DLD1 (cell line): ENCODE data around the gene PPP1R14B.

Experiments
- in situ Hi-C: cut with HindIII; loops from 2 replicates; pipeline ENCODE4 v1.10.0; 2017; ENCODE audit warnings: low sequenced_read_pairs

The PPP1R14B gene

DNA sequence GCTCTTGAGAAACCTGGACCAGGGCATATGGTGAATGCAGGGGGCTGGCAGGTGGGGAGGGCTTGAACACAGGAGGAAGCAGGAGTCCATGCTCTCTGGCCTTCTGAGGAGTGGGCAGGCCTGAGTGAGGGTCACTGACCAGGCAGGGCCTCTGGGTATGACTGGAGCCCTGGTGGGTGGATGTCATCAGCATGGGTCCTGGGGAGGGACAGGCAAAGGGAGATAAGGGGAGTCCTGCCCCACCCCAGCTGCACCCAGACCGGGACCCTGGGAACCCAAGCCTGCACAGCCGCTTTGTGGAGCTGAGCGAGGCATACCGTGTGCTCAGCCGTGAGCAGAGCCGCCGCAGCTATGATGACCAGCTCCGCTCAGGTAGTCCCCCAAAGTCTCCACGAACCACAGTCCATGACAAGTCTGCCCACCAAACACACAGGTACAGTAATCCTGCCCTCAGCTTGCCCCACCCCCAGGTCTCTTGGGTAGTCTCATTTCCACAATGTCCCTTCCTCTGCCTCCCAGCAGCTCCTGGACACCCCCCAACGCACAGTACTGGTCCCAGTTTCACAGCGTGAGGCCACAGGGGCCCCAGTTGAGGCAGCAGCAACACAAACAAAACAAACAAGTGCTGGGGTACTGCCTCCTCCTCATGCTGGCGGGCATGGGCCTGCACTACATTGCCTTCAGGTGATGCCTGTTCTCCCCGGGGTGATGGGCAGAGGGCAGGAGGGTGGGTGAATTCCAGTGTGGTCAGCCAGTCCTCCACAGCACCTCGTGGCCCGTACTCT is 14.4 kb downstream of the PPP1R14B start:
- in situ Hi-C loops: no loop called here

DNA sequence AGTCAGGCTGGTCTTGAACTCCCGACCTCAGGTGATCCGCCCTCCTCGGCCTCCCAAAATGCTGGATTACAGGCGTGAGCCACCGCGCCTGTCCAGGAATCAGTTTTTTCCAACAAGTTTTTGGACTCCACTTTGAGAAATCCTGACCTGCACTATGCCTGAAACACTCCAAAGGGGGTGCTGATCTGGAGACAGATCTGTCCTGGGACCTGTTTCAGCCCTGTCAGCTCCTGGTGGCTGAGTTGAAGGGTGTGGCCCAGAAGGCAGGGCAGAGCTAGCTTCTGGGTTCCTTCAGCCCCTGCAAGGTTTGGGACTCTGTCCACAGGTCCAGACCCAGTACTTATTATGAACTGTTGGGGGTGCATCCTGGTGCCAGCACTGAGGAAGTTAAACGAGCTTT is 15.2 kb downstream of the PPP1R14B start:
- in situ Hi-C loops: no loop called here

DNA sequence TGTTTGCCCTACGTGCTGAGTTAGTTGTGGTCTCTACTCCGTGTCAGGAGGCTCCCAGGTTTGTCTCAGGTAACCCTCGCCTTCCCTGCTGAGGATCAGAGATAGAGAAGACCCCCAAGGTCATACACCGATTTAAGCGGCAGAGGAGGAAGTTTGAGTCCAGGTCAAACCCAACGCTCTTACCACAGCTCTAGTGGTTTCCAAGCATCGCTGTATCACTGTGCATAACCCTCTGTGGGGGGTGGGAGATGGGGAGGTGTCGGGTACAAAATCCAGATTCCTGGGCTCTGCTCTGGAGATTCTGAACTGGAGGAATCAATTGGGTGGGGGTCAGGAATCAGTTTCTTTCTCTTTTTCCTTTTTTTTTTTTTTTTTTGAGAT is 15.8 kb downstream of the PPP1R14B start:
- in situ Hi-C loops: no loop called here

DNA sequence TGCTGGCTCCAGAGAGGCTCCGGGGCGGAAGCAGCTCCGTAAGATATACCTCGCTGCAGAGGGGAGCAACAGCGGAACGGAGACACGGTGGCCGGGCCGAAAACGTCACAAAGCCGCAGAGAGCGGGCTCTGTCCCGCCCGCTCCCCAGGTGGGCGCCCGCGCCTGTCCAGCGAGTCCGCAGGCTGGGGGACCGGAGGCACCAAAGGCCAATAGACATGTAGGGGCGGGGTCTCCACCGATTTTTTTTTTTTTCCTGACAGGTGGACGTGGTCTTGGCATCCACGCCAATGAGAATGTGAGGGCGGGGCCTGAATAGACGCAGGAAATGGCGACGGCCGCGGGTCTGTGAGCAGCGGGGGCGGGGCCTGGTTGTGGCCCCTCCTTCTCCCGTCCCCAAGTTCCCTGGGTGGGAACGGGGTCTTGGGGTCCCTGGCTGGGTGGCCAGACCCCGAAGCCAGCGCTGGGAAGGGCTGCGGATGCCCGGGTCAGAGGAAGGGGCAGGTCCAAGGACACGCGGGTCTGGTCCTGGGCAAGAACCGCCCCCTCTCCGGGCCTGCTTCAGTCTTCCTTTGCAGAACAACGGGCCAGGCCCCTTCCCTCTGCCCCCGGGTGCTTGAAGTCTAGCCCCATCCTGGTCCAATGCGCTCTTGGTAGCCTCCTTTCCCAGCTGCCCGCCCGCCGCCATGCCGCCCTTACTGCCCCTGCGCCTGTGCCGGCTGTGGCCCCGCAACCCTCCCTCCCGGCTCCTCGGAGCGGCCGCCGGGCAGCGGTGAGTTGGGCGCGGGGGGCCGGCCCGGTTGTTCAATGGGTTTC is 16.4 kb downstream of the PPP1R14B start, which contains the start of gene DNAJC4:
TSS of gene DNAJC4 (plus strand) at position 378 of the 814 bp plus-strand sequence. CDS start at position 685, 307 bp downstream.
- in situ Hi-C loops: no loop called here

DNA sequence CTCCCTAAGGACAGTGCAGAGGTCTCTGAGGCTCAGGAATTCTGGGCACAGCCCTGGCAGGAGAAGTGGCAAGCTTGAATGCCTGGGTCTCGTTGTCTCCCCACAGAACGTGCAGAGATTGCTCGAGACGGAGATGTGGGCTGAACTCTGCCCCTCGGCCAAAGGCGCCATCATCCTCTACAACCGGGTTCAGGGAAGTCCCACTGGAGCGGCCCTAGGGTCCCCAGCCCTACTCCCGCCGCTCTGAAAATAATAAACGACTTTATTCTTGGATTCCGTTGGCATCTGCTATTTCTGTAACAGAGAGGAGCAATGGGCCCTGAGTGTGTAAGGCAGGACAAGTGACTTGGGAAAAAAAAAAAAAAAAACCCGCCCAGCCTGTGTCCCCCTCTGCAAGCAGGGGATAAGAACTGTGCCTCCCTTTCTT is 17.0 kb downstream of the PPP1R14B start:
- in situ Hi-C loops: no loop called here

DNA sequence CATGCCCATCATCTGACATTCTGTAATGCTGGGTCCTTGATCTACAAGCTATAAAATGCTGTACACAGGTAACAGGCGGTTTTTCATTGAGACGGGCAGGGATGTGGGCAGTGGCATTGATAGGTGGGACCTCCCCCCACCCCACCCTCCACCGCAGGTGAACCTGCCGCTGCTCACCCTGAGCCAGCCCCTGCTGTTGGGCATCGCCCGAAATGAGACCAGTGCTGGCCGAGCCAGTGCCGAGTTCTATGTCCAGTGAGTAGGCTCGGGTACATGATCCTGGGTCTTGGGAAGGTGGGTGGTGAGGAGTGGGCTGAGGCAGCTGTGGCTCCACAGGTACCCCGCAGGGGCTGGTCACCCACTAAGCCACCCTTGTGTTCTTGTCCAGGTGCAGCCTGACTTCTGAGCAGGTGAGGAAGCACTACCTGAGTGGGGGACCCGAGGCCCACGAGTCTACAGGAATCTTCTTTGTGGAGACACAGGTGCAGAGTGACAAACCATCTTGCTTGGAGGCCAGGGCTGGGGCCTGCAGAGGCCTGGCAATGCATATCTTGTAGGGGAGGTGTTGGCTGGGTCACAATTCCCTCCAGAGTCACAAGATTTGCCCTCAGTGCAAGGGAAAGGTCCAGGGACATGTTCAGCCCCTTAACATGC is 17.5 kb downstream of the PPP1R14B start:
- in situ Hi-C loops: no loop called here

DNA sequence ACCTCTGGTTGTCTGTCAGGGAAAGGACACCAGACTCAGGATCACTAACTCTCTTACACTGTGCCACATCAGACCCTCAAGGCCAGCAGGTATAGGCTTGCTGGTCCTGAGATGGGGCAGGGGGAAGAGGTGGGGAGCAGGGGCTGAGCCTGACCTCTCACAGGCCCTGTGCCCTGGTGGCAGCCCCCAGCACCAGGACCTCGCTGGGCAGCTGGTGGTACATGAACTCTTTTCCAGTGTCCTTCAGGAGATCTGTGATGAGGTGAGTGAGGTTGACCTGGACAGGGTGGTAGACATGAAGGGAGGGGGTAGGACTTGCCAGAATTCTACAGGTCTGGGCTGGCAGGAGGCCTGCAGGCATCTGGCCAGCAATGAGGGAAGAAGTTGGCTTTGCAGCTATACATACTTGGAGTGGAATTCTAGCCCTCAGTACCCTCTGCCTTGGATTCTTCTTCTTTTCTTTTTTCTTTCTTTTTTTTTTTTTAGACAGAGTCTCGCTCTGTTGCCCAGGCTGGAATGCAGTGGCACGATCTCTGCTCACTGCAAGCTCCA is 19.3 kb downstream of the PPP1R14B start:
- in situ Hi-C loops: no loop called here

DNA sequence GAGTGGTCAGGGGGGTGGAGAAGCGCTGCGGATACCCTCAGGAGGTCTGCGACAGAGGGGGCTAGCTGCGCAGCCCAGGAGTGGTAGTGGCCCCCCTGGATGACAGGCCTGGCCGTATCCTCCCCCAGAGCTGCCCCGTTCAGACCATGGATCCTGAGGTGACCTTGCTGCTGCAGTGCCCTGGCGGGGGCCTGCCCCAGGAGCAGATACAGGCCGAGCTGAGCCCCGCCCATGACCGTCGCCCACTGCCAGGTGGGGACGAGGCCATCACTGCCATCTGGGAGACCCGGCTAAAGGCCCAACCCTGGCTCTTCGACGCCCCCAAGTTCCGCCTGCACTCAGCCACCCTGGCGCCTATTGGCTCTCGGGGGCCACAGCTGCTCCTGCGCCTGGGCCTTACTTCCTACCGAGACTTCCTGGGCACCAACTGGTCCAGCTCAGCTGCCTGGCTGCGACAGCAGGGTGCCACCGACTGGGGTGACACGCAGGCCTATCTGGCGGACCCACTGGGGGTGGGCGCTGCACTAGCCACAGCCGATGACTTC is 20.2 kb downstream of the PPP1R14B start:
- in situ Hi-C loops: no loop called here

DNA sequence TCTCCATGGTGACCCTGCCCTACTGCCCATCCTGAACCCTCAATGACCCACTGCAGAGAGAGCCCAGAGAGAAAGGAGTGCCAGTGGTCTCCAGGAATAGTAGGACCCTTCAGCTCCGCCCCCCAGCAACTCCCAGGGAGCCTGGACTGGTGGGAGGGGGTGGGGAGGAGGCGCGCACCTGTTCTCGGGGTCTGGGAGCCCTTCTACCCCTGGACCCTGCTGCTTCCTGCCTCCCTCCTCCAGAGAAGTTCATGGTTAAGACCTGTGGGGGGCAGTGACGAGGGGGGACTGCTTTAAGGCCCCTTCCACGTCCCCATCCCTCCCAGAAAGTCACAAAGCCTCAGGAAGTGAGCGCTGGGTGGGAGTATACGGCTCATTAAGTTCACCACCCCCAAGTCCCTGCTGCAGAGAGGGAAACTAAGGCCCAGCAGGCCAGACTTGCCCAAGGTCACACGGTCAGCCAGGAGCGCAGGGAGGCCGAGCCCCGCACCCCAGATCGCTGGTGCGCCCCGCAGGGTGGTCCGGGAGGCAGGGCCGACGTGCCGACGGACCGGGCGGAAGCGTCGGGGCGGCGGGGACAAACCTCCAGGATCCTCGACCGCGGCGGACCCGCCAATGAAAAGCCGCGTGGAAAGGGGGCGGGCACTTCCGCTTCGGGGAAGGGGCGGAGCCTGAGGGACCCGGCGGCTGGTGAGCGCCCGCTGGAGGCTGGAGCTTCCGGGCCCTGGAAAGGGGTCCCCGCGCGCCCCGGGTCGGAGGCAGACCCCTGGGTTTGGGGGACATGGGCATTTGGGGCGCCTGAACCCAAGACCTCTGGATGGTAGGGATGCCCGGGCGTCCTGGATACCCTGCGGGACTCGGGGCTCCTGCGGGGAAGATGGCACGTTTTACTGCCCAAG is 20.9 kb downstream of the PPP1R14B start, which contains the start of the genes NUDT22 and TRPT1:
TSS of gene NUDT22 (plus strand) at position 667 of the 899 bp plus-strand sequence. CDS start 379 bp downstream, outside the sequence.
TSS of gene TRPT1 (minus strand) at position 579 of the 899 bp plus-strand sequence. CDS start at position 253, 326 bp downstream.
- in situ Hi-C loops: no loop called here

DNA sequence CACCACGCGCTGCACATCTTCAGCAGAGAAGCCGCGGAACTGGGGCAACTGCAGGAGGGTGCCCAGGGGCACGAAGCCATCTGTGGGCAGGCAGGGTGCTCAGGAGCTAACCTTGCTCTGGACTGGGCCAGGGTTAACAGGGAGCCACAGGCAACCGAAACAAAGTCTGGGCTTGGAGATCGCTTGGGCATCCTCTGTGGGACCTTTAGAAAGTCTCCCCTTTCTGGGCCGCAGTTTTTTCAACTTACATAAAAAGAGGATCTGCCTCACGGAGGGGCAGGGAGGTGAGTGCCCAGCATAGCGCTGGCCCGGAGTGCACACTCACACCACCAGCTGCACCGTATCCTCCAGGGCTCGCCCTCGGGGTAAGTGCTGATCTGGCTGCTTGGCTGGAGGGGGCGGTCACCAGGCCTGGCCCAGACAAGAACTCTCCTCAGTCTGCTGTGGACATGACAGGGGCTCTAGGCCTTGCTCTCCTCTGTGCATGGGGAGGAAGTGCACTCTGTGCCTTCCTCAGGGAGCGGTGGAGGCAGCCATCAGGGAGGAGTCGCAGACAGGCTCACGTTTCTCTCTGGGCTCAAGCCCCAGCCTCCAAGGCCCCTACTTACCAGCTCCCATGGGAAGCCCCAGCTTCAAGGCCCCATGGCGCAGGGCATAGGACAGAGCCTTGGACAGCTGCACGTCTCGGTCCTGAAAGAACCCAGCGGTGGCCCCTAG is 21.7 kb downstream of the PPP1R14B start:
- in situ Hi-C loops: no loop called here

DNA sequence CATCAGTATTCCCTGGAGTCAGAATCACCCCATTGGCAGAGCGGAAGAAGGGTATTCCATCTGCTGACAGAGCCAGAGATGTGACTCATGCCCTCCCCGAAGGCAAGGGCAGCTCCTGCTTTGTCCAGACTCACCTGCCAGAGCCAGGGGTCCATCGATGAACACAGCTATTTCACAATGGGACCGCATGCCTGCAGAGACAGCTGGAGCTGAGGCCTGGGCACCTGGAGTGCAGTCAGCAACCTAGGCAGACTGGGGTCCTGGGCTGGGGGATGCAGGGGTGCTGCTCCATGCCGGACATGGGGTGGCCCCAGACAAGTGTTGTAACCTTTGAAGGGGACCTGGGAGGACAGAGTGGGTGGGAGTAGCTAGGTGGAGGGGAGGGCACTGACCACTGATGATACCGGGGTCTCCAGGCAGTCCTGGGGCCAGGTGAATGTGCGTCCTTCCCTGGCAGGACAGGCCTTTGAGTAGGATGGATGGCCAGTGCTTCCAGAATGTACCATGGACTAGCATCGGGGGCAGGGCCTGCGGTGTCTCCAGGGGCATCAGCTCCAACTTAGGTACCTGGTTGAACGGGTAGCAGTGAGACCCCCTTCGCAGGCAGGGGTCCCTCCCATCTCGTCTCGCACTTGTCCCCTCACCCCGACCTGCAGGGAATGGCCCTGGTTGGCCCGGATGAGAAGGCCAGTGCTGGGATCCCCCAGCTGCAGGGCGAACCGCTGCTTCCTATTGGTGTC is 22.4 kb downstream of the PPP1R14B start:
- in situ Hi-C loops: no loop called here

DNA sequence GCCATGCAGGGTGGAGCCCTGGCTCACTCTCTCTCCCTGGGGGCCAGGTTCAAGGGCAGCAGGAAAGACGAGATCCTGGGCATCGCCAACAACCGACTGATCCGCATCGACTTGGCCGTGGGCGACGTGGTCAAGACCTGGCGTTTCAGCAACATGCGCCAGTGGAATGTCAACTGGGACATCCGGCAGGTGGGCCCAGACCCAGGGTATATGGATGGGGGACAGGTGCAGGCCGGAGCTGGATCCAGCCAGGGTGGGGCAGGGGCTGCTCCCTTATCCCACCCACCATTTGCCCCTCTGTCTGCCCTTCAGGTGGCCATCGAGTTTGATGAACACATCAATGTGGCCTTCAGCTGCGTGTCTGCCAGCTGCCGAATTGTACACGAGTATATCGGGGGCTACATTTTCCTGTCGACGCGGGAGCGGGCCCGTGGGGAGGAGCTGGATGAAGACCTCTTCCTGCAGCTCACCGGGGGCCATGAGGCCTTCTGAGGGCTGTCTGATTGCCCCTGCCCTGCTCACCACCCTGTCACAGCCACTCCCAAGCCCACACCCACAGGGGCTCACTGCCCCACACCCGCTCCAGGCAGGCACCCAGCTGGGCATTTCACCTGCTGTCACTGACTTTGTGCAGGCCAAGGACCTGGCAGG is 23.6 kb downstream of the PPP1R14B start:
- in situ Hi-C loops: no loop called here

DNA sequence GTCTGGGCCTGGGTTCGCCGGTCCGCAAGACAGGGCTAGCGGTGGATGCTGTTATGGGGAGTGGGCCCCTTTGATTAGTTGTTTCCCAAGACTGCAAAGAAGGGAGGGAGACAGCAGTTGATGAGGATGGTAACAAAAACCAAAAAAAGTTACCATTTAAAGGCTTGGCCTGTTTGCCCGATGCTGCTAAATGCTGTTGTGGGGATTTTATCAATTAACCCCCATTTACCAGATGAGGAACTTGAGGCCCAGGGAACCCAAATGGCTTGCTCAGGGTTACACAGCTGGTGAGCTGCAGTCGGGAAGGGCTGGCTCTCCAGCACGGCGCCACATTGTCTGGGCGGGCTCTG is 24.1 kb downstream of the PPP1R14B start:
- in situ Hi-C loops: no loop called here

DNA sequence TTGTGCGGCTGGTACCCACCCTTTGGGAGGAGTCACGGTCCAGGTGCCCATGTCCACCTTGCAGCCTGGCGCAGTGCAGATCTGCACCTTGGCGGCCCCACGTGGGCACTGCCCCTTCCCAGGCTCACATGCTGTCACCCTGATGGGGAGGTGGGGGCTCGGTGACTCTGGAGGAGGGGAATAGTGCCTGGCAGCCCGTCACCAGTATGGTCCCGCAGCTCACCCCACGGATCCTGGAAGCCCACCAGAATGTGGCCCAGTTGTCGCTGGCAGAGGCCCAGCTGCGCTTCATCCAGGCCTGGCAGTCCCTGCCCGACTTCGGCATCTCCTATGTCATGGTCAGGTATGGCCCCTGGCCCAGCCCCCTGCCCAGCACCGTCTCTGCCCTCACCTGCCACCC is 25.9 kb downstream of the PPP1R14B start:
- in situ Hi-C loops: no loop called here

DNA sequence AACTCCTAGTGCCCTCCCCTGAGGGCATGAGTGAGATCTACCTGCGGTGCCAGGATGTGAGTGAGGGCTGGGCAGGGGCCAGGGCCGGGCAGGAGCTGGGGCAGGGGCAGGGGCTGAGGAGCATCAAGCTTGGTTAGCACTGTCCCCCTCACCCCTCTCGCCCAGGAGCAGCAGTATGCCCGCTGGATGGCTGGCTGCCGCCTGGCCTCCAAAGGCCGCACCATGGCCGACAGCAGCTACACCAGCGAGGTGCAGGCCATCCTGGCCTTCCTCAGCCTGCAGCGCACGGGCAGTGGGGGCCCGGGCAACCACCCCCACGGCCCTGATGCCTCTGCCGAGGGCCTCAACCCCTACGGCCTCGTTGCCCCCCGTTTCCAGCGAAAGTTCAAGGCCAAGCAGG is 26.5 kb downstream of the PPP1R14B start:
- in situ Hi-C loops: no loop called here

DNA sequence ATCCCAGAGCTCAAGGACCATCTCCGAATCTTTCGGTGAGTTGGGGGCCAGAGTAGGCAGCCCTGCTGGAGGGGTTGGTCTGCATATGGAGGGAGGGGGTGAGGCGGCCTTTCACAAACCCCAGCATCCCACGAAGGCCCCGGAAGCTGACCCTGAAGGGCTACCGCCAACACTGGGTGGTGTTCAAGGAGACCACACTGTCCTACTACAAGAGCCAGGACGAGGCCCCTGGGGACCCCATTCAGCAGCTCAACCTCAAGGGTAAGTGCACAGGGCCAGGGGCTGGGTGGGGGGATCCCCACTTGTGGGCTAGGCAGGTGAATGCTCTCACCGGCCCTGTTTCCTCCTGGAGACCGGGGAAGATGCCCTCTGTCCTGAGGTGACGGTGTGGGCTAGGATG is 27.0 kb downstream of the PPP1R14B start:
- in situ Hi-C loops: no loop called here

DNA sequence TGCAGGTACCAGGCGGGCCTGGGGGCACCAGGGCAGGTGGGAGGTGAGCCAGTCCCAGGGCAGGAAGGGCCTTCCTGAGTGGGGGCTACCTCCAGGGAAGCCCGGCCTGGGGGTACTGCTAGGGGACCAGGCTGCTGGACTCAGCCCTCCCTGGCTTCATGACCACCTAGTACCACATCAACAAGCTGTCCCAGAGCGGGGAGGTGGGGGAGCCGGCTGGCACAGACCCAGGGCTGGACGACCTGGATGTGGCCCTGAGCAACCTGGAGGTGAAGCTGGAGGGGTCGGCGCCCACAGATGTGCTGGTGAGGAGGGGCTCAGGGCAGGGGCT is 27.4 kb downstream of the PPP1R14B start:
- in situ Hi-C loops: no loop called here
